Ishikawa (cell line): ENCODE results near the gene HSPA1L.

Source experiments
- CREB1 ChIP-seq: IDR thresholded peaks from 2 replicates; pipeline ENCODE4 v1.6.1; 2012; ENCODE audit warnings: low read depth
- EP300 ChIP-seq: IDR thresholded peaks from 2 replicates; pipeline ENCODE4 v1.6.1; 2012; ENCODE audit warnings: borderline replicate concordance
- RAD21 ChIP-seq: IDR thresholded peaks from 2 replicates; pipeline ENCODE4 v1.6.1; 2012; ENCODE audit warnings: low read depth
- TAF1 ChIP-seq: IDR thresholded peaks from 2 replicates; pipeline ENCODE4 v1.6.1; 2012; ENCODE audit warnings: low read depth, mild to moderate bottlenecking
- TEAD4 ChIP-seq: IDR thresholded peaks from 2 replicates; pipeline ENCODE4 v1.6.1; 2012
- TF ChIP-seq, protein P1 (sequence below): IDR thresholded peaks from 2 replicates; pipeline ENCODE4 v1.6.1; 2012
- TF ChIP-seq, protein P2 (sequence below): IDR thresholded peaks from 2 replicates; pipeline ENCODE4 v1.6.1; 2012; ENCODE audit warnings: low read depth, mild to moderate bottlenecking

DNA sequence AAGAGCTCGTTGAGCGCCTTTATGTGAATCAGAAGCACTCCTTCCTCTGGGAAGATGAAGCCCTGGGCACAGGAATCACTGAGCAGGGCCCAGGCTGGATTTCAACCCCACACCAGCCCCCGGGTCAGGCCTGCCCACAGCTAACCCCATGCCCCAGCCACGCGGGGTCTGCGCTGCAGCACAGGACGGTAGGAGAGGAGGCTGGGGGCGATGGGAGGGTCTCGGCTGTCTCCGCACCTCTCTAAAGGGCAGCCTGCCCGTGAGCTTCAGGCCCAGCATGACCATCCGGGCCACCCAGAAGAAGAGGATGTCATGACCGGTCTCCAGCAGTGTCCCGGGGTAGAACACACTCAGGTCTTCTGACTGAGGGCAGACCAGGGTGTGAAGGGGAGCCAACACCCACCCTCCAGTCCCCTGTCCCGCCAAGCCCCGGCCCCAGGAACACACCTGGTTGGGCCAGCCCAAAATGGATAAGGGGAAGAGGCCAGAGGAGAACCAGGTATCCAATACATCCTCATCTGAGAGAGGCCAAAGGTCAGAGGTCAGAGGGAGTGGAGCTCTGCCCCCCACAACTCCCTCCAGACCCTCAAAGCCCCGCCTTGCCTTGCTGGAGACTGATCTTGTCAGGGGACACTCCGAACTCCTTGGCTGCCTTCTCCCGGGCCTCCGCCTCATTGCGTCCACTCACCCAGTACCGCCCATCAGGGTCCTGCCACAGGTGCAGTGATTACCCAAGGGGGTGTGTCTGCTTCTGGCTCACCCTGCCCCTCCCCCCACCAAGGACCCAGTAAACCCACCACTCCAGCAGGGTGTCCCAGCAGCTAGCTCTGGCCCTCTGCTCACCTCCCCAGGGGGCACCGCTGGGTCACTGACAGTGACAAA lies 33.6 kb downstream of the HSPA1L start:
- TF ChIP-seq, protein P1, sequence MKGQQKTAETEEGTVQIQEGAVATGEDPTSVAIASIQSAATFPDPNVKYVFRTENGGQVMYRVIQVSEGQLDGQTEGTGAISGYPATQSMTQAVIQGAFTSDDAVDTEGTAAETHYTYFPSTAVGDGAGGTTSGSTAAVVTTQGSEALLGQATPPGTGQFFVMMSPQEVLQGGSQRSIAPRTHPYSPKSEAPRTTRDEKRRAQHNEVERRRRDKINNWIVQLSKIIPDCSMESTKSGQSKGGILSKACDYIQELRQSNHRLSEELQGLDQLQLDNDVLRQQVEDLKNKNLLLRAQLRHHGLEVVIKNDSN, result no peak
- no peak for TF ChIP-seq EP300
- TF ChIP-seq TAF1, result no peak
- TF ChIP-seq CREB1, result no peak
- TF ChIP-seq, protein P2, sequence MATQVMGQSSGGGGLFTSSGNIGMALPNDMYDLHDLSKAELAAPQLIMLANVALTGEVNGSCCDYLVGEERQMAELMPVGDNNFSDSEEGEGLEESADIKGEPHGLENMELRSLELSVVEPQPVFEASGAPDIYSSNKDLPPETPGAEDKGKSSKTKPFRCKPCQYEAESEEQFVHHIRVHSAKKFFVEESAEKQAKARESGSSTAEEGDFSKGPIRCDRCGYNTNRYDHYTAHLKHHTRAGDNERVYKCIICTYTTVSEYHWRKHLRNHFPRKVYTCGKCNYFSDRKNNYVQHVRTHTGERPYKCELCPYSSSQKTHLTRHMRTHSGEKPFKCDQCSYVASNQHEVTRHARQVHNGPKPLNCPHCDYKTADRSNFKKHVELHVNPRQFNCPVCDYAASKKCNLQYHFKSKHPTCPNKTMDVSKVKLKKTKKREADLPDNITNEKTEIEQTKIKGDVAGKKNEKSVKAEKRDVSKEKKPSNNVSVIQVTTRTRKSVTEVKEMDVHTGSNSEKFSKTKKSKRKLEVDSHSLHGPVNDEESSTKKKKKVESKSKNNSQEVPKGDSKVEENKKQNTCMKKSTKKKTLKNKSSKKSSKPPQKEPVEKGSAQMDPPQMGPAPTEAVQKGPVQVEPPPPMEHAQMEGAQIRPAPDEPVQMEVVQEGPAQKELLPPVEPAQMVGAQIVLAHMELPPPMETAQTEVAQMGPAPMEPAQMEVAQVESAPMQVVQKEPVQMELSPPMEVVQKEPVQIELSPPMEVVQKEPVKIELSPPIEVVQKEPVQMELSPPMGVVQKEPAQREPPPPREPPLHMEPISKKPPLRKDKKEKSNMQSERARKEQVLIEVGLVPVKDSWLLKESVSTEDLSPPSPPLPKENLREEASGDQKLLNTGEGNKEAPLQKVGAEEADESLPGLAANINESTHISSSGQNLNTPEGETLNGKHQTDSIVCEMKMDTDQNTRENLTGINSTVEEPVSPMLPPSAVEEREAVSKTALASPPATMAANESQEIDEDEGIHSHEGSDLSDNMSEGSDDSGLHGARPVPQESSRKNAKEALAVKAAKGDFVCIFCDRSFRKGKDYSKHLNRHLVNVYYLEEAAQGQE, result no peak
- TF ChIP-seq TEAD4, result no peak
- no peak for TF ChIP-seq RAD21
